ENCODE data around the gene SAP30L. TPM values are rescaled to one million over a fixed set of nuclear protein-coding genes. Genes with fewer than 3 reads are reported as not detected.

SAP30L gene, protein sequence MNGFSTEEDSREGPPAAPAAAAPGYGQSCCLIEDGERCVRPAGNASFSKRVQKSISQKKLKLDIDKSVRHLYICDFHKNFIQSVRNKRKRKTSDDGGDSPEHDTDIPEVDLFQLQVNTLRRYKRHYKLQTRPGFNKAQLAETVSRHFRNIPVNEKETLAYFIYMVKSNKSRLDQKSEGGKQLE
- total RNA-seq (2014; rRNA removed) = 17.3 and 19.3 TPM in 2 replicates
- 29.8 TPM for polyA plus RNA-seq (2012)

- peak; percentile 92 for DNase-seq (ENCODE audit: low read depth)
Observed at GRCh38 chr5:154445422-154446194, at the start of gene SAP30L. SAP30L (plus strand) TSS chr5:154445997; CDS start chr5:154446605, 608 bp downstream.

DNA sequence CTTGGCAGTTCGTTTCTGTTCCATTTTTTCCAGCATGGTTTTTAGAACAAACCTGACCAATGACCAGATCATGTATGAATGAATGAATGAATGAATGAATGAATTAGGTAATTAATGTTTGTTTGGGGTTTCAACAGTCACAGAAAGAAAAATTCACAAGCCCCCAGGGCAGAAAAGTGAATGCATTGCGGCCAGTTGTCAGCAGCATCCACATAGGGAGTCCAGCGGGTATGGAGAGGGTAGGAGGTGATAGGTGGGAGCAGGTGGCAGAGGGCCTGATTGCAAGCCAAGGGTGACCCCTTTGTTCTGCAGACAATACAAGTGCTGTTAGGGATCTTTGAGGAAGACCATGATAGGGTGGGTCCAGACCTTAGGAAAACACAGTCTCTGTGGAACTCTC is 49.7 kb upstream of the SAP30L start:
- DNase-seq (ENCODE audit: low read depth) = no peak

DNA sequence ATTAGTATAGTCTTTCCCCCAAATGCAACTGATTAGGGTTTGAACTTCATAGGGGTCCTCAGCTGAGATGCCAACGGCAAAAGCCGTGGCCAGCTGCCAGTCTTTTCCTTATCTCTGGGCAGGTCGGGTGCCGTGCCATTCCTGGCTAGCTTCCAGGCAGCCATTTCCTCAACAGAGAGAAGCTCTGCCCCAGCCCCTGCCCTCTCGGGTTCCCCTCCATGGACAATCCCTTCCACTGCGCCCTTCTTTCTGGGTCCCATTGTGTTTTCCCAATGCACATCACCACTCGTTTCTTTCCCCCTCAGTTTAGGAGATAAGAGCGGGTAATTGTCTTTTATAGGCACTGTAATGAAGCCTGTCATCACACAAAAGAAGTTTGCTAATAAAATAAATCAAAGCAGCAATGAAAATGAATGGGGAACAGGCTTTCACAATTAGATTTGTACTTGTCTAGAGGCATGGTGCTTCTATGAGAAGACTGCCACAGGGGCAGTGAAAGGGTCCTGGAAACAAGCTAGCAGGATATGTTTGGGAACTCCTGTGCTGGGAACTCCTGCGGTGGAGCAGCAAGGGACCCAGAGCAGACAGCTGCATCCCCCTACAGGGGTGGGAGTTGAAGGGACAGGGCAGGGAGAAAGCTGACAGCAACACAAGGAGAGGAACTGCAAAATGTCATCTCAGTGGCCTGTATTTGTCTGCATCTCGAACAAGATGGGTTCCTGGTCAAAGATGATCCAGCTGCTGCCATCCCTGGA is 48.0 kb upstream of the SAP30L start:
- no peak for DNase-seq (ENCODE audit: low read depth)

GRCh38 chr5:154400678-154401077 is 45.1 kb upstream of the SAP30L start:
- DNase-seq (ENCODE audit: low read depth) = no peak

DNA sequence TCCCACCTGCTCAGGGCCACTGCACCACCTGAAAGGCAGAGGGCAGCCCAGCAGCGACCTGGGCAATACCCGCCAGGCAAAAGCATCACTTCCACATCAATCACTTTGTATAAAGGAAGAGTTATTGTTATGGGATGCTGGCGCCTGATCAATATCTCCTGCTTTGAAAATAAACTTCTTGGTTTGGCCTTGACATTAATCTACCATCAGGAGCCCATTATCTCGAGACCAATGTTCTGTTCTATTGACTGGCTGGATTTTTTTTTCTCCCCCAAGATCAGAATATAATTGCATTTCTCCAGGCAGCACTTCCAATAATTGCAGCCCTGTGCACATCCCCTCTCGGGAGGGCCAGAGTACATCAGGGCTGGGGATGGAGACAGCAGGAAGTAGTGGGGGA is 44.4 kb upstream of the SAP30L start:
- DNase-seq (ENCODE audit: low read depth) = no peak

DNA sequence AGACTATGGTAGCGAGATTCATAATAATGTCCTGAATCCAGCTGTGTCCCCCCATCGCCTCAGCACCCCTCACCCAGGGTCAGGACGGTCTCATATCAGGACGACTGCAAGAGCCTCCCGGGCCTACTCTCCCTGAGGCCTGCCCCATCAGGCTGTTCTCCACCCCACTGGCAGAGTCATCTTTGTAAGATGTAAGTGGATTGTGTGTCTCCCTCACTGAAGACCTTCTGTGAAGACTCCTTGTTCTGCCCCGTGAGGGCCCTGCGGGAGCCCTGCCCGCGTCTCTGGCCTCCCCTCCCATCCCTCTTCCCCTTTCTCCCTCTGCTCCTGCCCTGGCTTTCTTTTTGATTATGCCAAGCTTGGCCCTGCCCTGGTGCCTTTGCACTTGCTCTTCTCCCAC is 43.9 kb upstream of the SAP30L start:
- no peak for DNase-seq (ENCODE audit: low read depth)

DNA sequence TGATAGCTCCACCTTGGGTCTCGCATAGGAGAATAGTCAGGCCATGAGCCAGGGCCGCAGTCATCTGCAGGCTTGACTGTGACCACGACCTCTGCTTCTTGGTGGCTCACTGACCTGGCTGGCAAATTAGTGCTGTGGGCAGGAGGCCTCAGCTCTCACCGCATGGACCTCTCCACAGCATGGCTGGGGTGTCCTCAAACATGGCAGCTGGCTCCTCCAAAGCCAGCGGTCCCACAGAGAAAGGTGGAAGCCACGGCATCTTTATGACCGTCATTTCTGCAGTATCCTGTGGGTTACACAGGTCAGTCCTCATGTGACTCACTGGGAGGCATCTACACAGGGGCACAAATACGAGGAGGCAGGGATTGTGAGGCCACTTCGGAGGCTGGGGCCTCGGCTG is 43.2 kb upstream of the SAP30L start:
- no peak for DNase-seq (ENCODE audit: low read depth)

DNA sequence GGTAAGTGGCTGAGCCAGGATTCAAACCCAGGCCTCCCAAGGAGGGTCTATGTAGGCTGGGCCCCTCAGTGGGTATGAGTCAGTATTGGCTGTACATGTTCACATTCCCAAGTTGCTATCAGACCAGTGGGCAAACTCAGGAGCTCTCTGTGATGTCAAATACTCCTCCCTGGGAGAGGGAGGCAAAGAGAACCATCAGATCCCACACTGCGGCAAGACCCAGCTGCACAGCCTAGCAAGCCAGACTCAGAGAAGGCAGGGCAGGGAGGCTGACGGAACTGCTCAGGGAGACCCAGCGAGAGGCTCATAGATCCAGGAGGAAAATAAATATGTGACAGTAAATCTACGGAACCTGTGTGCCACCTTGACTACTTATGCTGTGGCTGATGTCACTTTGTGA is 42.6 kb upstream of the SAP30L start:
- no peak for DNase-seq (ENCODE audit: low read depth)

DNA sequence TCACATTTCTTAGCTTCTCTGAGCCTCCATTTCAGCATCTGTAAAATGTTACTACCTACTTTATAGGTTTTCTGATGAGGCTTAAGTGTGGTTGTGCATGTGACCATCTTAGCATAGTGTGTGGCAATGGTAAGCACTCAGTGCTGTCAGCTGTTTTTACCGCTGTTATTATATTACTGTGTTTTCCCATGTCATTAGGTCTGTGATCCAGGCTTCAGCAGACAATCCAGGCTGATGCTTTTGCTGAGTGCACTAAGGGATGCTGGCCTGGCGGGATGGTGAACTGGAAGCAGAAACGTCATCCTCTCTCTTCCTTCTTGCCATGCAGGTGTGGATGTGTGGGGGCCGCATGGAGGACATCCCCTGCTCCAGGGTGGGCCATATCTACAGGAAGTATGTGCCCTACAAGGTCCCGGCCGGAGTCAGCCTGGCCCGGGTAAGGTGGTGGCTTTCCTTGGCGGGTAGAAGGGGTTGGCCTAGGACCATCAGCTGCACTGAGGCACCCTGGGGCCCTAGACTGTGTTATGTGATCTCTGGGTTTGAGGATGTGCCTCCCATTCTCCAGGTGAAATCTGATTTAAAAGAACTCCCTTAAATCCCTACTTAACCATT is 41.9 kb upstream of the SAP30L start:
- peak; percentile 29 for DNase-seq (ENCODE audit: low read depth)

GRCh38 chr5:154405078-154405792 is 40.6 kb upstream of the SAP30L start:
- peak; percentile 66 for DNase-seq (ENCODE audit: low read depth)

DNA sequence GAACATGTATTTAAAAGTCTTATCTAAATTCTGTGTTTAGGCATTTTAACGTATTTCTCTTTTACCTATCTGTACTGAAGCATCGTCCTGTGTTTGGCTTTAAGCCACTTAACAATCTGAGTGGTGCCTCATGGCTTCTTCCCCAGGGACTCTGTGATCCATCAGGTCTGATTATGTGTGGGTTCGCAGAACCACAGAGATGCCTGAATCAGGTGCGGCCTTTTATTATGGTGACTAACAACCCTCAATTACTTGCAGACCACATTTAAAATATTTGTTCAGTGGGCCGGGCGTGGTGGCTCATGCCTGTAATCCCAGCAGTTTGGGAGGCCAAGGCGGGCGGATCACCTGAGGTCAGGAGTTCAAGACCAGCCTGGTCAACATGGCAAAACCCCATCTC is 39.6 kb upstream of the SAP30L start:
- peak; percentile 63 for DNase-seq (ENCODE audit: low read depth)

DNA sequence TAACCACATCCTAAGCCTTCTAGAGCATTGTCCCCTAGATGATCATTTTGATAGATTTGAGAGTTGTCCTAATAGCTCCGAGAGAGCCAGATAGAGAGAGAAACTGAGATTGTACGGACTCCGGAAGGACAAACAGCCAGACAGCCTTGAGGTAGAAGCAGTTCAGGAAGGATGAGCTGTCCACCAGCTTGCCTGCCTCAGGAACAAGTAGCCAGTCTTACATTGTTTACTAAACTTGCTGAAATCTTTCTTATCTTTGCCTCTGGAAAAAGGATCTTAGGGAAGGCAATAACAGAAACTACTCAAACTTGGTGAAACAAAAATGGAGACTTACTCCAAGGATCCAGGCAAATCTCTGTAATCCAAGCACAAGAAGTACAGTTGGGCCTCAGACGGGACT is 39.0 kb upstream of the SAP30L start:
- no peak for DNase-seq (ENCODE audit: low read depth)

DNA sequence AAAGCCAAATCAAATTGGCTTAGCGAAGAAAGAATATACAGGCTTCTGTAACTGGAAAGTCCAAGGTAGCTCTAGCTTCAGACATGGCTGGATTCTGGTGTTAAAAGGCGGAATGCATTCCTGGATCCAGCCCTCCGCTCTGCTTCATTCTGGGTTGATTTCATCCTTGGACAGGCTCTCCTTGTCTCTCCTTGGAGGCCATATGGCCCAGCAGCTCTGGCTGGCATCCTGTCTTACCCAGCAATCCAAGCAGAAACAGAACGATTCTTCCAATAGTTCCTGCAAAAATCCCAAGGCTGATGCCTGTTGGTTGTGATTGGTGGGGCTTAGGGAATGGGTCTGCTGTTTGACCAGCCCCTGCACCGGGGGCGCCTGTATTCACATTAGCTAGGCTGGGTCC is 37.0 kb upstream of the SAP30L start:
- no peak for DNase-seq (ENCODE audit: low read depth)

- no peak for DNase-seq (ENCODE audit: low read depth)
Observed at GRCh38 chr5:154409230-154409840, 36.5 kb upstream of the SAP30L start.

GRCh38 chr5:154410008-154410407 is 35.8 kb upstream of the SAP30L start:
- DNase-seq (ENCODE audit: low read depth) = no peak

DNA sequence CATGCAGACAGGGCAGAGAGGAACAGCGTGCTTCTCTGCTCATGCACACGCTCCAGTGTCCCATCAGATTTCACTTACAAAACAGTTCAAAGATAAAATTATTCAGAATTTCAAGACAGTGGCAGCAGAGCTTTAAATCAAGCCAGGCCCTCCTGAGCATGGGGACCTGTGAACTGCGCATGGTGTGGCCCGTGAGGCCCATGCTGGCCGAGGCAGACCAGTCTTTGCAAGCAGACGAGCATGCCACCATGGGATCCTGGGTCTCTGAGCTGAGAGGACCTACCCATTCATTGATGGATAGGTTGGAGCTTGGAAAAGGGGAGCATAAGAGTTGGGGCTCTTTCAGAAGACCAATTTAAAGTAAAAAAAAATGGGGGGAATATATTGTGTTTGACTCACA is 35.0 kb upstream of the SAP30L start:
- DNase-seq (ENCODE audit: low read depth) = no peak

DNA sequence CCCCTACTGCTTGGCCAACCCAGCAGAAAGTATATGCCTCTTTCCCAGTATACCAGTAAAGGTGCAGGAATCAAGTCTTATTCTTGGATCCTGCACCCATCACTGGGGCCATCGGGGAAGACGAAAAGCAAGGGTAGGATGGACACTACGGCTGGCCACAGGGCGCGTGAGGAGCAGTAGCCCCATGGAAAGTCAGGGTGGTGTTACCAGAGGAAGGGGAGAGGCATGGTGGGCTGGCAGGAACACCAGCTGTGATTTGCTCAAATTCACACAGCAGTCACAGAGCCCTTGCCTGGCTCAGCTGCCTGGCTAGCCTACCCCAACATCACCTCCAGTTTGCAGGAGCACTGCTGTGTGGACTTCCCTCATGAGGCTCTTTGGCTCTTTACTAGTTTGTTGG is 34.5 kb upstream of the SAP30L start:
- DNase-seq (ENCODE audit: low read depth) = no peak

GRCh38 chr5:154412316-154412715 is 33.5 kb upstream of the SAP30L start:
- no peak for DNase-seq (ENCODE audit: low read depth)

DNA sequence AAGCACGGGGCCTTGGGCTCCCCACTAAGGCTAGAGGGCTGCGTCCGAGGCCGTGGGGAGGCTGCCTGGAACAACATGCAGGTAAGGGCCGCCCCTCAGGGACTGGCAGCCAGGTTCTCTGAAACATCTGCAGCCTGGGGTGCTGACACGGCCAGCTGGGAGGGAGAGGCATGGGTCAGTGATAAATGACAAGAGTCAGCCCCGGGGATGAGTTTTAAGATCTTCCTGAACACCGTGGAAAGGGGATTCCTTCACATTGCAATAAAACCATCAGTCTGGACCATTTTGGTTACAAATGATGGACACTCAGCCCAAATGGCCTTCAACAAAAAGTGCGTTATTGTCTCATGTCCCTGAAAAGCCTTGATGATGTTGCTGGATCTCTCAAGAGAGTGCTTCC is 32.9 kb upstream of the SAP30L start:
- no peak for DNase-seq (ENCODE audit: low read depth)

DNA sequence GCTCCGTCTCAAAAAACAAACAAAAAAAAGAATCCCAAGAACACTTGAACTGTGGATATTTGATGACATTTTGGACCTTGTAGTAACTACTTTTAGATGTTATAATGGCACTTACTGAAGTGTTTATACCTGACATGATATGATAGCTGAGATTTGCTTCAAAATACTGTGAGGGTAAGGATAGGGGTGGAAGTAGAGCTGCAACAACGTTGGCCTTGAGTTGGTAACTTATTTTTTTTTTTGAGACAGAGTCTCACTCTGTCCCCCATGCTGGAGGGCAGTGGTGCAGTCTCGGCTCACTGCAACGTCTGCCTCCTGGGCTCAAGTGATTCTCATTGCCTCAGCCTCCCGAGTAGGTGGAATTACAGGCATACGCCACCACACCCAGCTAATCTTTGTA is 30.7 kb upstream of the SAP30L start:
- DNase-seq (ENCODE audit: low read depth) = no peak

GRCh38 chr5:154418344-154418820 is 27.4 kb upstream of the SAP30L start:
- no peak for DNase-seq (ENCODE audit: low read depth)

All from LHCN-M2 (cell line).